Stimulated activated effector memory CD8-positive, alpha-beta T cell treated with anti-CD3 and anti-CD28 coated beads, Interleukin-12 subunit alpha, Interleukin-12 subunit beta, amount 100 ng/mL, for 72 hours (primary cell): ENCODE results near the gene SEC16A.

Experiments used
- ATAC-seq: fragments of 150-1000 bp; cut with Tn5 transposase; 2 replicates; pipeline ENCODE4 v1.10.0; 2021
- DNase-seq, 2 donors: peaks; one replicate each; pipeline ENCODE4 v3.0.0; 2021 to 2022; ENCODE audit warnings: low spot score in 2 of 2
- H3K27ac Mint-ChIP-seq: one replicate; pipeline ENCODE4 v1.8.0; 2022; ENCODE audit warnings: mild to moderate bottlenecking, mixed read lengths
- H3K36me3 Mint-ChIP-seq: one replicate; pipeline ENCODE4 v1.8.0; 2022; ENCODE audit warnings: mild to moderate bottlenecking, mixed read lengths
- H3K4me1 Mint-ChIP-seq: one replicate; pipeline ENCODE4 v1.8.0; 2022; ENCODE audit warnings: mixed read lengths
- H3K4me3 Mint-ChIP-seq: one replicate; pipeline ENCODE4 v1.8.0; 2022; ENCODE audit warnings: mild to moderate bottlenecking, mixed read lengths
- H3K9me3 Mint-ChIP-seq: one replicate; pipeline ENCODE4 v1.8.0; 2022; ENCODE audit warnings: mixed read lengths

The SEC16A gene

GRCh38 chr9:136510561-136510960 lies 27.7 kb upstream of the SEC16A start:
- Mint-ChIP-seq H3K36me3 (peaks cover 97% of the 10 kb centered on the region), H3K4me3 (no peak overlapping the region), H3K4me1 (no peaks in the 10 kb centered on the region), H3K27ac (peak overlapping the region; percentile 63), H3K9me3 (no peaks in the 10 kb centered on the region)
- DNase-seq (no peak), ATAC-seq (no peak)

- H3K36me3 Mint-ChIP-seq, result peaks cover 95% of the 10 kb centered on the region
- H3K4me1 Mint-ChIP-seq, result no peaks in the 10 kb centered on the region
- peak overlapping the region; percentile 65 for H3K27ac Mint-ChIP-seq
These were observed 26.7 kb upstream of the SEC16A start for GRCh38 chr9:136509549-136509948.

GRCh38 chr9:136508729-136509500 lies 26.1 kb upstream of the SEC16A start:
- Mint-ChIP-seq H3K9me3 (no peaks in the 10 kb centered on the region), H3K27ac (peak overlapping the region; percentile 65), H3K4me3 (no peak overlapping the region), H3K36me3 (peaks cover 95% of the 10 kb centered on the region), H3K4me1 (no peaks in the 10 kb centered on the region)
- no peak for DNase-seq
- peak; percentile 46 for ATAC-seq

More at GRCh38 chr9:136509549-136509948, 26.7 kb upstream of the SEC16A start:
- no peak for ATAC-seq
- Mint-ChIP-seq H3K9me3 (no peaks in the 10 kb centered on the region), H3K4me3 (no peak overlapping the region)
- no peak for DNase-seq

- DNase-seq, result no peak
- H3K9me3 Mint-ChIP-seq, result no peaks in the 10 kb centered on the region
- H3K36me3 Mint-ChIP-seq, result peaks cover 96% of the 10 kb centered on the region
- no peak for ATAC-seq
- no peak overlapping the region for H3K4me3 Mint-ChIP-seq
- no peaks in the 10 kb centered on the region for H3K4me1 Mint-ChIP-seq
- no peak overlapping the region for H3K27ac Mint-ChIP-seq
These were observed 25.1 kb upstream of the SEC16A start for GRCh38 chr9:136507992-136508375.

GRCh38 chr9:136507221-136507991 lies 24.6 kb upstream of the SEC16A start:
- Mint-ChIP-seq H3K4me3 (no peak overlapping the region), H3K36me3 (peaks cover 96% of the 10 kb centered on the region), H3K27ac (no peak overlapping the region), H3K4me1 (no peaks in the 10 kb centered on the region), H3K9me3 (no peaks in the 10 kb centered on the region)
- DNase-seq (no peak), ATAC-seq (no peak)

- H3K4me1 Mint-ChIP-seq, result no peaks in the 10 kb centered on the region
- H3K4me3 Mint-ChIP-seq, result no peak overlapping the region
- H3K27ac Mint-ChIP-seq, result no peak overlapping the region
- H3K36me3 Mint-ChIP-seq, result peaks cover 93% of the 10 kb centered on the region
- DNase-seq (no peak), ATAC-seq (no peak)
- H3K9me3 Mint-ChIP-seq, result no peaks in the 10 kb centered on the region
These were observed 23.6 kb upstream of the SEC16A start for GRCh38 chr9:136506425-136506824.

- Mint-ChIP-seq H3K27ac (no peak overlapping the region), H3K9me3 (no peaks in the 10 kb centered on the region), H3K4me1 (no peaks in the 10 kb centered on the region), H3K36me3 (peaks cover 93% of the 10 kb centered on the region), H3K4me3 (no peak overlapping the region)
- no peak for ATAC-seq
- no peak for DNase-seq
These were observed 22.9 kb upstream of the SEC16A start for GRCh38 chr9:136505406-136506403.

GRCh38 chr9:136504512-136505348 lies 21.9 kb upstream of the SEC16A start:
- ATAC-seq (no peak), DNase-seq (no peak)
- Mint-ChIP-seq H3K27ac (no peak overlapping the region), H3K4me1 (no peaks in the 10 kb centered on the region), H3K9me3 (no peaks in the 10 kb centered on the region), H3K4me3 (no peak overlapping the region), H3K36me3 (peaks cover 95% of the 10 kb centered on the region)

GRCh38 chr9:136502940-136503550 lies 20.2 kb upstream of the SEC16A start:
- H3K36me3 Mint-ChIP-seq, result peaks cover 94% of the 10 kb centered on the region

GRCh38 chr9:136502196-136502595 lies 19.4 kb upstream of the SEC16A start:
- DNase-seq, result no peak
- no peak for ATAC-seq
- Mint-ChIP-seq H3K4me1 (no peaks in the 10 kb centered on the region), H3K27ac (no peak overlapping the region), H3K9me3 (no peaks in the 10 kb centered on the region), H3K4me3 (no peak overlapping the region), H3K36me3 (peaks cover 94% of the 10 kb centered on the region)

More at GRCh38 chr9:136502940-136503550, 20.2 kb upstream of the SEC16A start:
- no peak overlapping the region for H3K27ac Mint-ChIP-seq
- H3K9me3 Mint-ChIP-seq, result no peaks in the 10 kb centered on the region
- H3K4me3 Mint-ChIP-seq, result no peak overlapping the region
- ATAC-seq, result no peak
- DNase-seq, result no peak
- H3K4me1 Mint-ChIP-seq, result no peaks in the 10 kb centered on the region

GRCh38 chr9:136501686-136502085 lies 18.8 kb upstream of the SEC16A start:
- no peaks in the 10 kb centered on the region for H3K4me1 Mint-ChIP-seq
- H3K4me3 Mint-ChIP-seq, result no peak overlapping the region
- H3K36me3 Mint-ChIP-seq, result peaks cover 92% of the 10 kb centered on the region
- no peak for ATAC-seq
- no peaks in the 10 kb centered on the region for H3K9me3 Mint-ChIP-seq
- no peak for DNase-seq
- H3K27ac Mint-ChIP-seq, result no peak overlapping the region

- Mint-ChIP-seq H3K36me3 (peaks cover 92% of the 10 kb centered on the region), H3K4me1 (no peaks in the 10 kb centered on the region), H3K27ac (no peak overlapping the region), H3K4me3 (no peak overlapping the region), H3K9me3 (no peaks in the 10 kb centered on the region)
- no peak for ATAC-seq
- DNase-seq, result no peak
These were observed 17.4 kb upstream of the SEC16A start for GRCh38 chr9:136499935-136500910.
